Stimulated activated CD8-positive, alpha-beta memory T cell treated with anti-CD3 and anti-CD28 coated beads, Interleukin-7, amount 100 ng/mL, for 48 hours (primary cell): ENCODE measurements around the gene PDE4D.
"Not testable (repeated sequence)": the region's sequence is repeated elsewhere in the genome, so short reads cannot be mapped to it uniquely, and the experiment has no call there.

Source experiments
- DNase-seq, 2 donors: peaks; one replicate each; pipeline ENCODE4 v3.0.0-alpha.2; 2020; ENCODE audit warnings: low read depth in 1 of 2; ENCODE audit errors: extremely low read depth in 1 of 2

Gene PDE4D

GRCh38 chr5:59002162-59002825 lies 891.2 kb downstream of the PDE4D start:
- DNase-seq, result no peak

DNA sequence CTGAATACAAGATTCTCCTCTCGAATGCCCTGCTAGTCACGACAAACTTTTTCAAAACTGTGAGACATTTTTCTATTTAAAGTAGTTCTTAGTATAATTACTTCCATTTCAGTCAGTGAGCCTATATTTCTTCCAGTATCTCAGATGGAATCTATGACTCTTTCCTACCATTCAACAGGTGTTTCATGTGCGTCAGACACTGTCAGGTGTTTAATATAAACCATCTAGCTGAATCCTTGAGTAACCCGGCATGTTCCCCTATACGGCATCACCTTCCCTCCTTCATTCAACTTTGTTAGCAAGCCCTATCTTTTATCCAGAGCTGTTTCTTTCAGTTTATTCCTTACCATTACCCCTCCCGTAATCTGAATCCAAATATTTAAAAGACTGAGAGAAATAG lies 891.8 kb downstream of the PDE4D start:
- no peak for DNase-seq

GRCh38 chr5:59001154-59001553 lies 892.4 kb downstream of the PDE4D start:
- DNase-seq, result no peak

- no peak for DNase-seq
Measured at GRCh38 chr5:59000211-59000610, 893.3 kb downstream of the PDE4D start.

- no peak for DNase-seq
Measured at GRCh38 chr5:58999804-59000203, 893.7 kb downstream of the PDE4D start.

- DNase-seq, result no peak
Measured at GRCh38 chr5:58998544-58998943, 895.0 kb downstream of the PDE4D start.

GRCh38 chr5:58995779-58996178 lies 897.7 kb downstream of the PDE4D start:
- not testable (repeated sequence) for DNase-seq

DNA sequence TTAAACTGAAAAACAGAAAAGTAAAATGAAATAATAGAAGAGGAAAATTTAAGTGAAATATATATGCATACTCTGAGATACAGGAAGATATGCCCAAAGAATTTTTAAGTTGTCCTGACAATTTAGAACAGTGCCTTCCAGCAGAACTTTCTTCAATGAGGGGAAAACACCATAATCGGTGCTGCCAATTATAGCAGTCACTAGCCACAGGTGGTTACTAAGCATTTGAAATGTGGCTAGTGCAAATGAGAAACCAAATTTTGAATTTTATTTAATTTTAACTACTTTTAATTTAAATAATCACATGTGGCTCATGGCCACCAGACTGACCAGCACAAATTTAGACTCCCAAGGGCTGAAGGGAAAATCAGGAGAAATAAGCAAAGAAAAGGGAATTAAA lies 900.1 kb downstream of the PDE4D start:
- no peak for DNase-seq

GRCh38 chr5:58988938-58989337 lies 904.6 kb downstream of the PDE4D start:
- DNase-seq, result no peak

- no peak for DNase-seq
Measured at GRCh38 chr5:58987193-58987592, 906.3 kb downstream of the PDE4D start.

GRCh38 chr5:58986281-58986680 lies 907.2 kb downstream of the PDE4D start:
- DNase-seq, result no peak

DNA sequence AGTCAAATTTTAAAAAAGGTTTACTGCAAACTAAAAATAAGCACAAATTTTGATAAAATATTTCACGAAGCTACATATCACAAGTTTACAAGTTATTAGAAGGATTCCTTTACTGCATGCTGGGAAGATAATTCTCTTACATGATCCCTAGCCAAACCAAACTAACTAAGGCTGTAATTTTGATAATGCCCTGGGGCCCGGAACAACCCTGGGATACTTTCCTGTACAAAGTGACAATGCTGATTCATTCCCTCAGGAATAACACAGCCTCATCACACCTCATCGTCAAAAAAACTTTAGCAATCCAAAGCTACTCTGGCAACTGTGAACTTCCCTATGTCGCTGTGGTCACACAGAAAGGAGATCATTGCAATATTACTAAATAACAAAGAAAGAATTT lies 907.8 kb downstream of the PDE4D start:
- DNase-seq, result no peak

GRCh38 chr5:58985311-58985710 lies 908.2 kb downstream of the PDE4D start:
- no peak for DNase-seq

GRCh38 chr5:58983526-58984452 lies 909.7 kb downstream of the PDE4D start:
- no peak for DNase-seq

DNA sequence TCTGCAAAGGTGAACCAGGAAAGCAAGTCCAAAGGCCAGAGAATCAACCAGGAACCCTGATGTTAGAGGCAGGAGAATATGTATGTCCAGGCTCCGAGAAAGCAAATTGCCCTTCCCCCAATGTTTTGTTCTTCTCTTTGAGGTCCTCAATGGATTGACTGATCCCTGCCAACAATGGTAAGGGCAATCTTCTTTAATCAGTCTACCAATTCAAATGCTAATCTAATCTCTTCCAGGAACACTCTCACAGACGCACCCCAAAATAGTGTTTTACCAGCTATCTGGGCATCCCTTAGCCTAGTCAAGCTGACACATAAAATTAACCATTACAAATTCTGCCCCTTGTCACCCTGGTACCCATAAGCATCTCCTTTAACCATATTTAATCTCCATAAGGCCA lies 912.6 kb downstream of the PDE4D start:
- DNase-seq, result no peak

GRCh38 chr5:58979090-58979489 lies 914.4 kb downstream of the PDE4D start:
- DNase-seq, result no peak

GRCh38 chr5:58974601-58975000 lies 918.9 kb downstream of the PDE4D start:
- no peak for DNase-seq

- no peak for DNase-seq
Measured at GRCh38 chr5:58974083-58974482, 919.4 kb downstream of the PDE4D start.

DNA sequence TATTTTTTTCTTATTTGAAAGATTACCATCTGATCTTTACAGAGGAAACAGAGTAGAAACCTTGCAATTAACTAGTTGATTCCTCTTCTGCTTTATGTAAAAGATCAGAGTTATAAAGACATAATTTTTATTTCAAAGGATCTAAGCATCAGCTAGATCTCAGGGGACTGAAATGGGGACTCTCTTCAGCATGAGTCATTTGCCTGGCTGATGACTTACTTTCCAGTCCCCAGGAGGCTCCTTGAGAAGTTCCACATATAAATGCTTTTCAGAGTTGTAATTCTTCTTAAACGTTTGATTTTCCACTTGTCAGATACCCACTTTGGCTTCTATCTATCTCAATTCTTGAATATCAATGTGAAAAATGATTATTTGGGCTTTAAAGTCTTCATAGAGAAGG lies 921.2 kb downstream of the PDE4D start:
- DNase-seq, result no peak

DNA sequence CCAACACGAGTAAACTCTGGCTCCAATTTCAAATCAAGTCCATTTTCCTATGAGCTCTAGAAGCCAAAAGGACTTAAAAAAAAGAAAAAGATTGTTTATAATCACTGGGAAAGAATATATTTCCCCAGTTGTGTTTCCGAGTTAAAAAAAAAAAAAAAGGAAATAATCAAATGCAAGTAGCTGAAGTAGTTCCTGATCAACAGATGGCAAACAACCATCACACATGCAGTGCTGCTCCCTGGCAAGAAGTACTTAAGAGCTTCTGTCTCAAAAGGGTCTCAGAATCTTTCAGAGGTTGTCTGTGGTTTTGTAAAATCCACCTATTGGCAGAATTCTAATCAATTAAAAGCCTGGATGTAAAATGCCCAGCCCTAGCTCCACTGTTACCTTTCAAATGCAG lies 922.8 kb downstream of the PDE4D start:
- DNase-seq, result no peak

- DNase-seq, result no peak
Measured at GRCh38 chr5:58969795-58970194, 923.7 kb downstream of the PDE4D start.

GRCh38 chr5:58969253-58969652 lies 924.3 kb downstream of the PDE4D start:
- no peak for DNase-seq
